HG03196 (cell line): ENCODE measurements around the gene SCARF1.

ENCODE experiments used
- ATAC-seq: cut with Tn5 transposase; IDR thresholded peaks from one replicate; pipeline ENCODE4 v1.9.1; 2021; ENCODE audit not compliant: unreplicated experiment

The SCARF1 gene

GRCh38 chr17:1601571-1601970 lies 44.0 kb downstream of the SCARF1 start:
- no peak for ATAC-seq

- no peak for ATAC-seq
Observed at GRCh38 chr17:1598399-1599095, 47.0 kb downstream of the SCARF1 start.

GRCh38 chr17:1597861-1598342 lies 47.6 kb downstream of the SCARF1 start:
- no peak for ATAC-seq

GRCh38 chr17:1593630-1593931 lies 52.0 kb downstream of the SCARF1 start:
- no peak for ATAC-seq

- peak; percentile 67 for ATAC-seq
Observed at GRCh38 chr17:1592751-1593629, 52.5 kb downstream of the SCARF1 start.

GRCh38 chr17:1591474-1592090 lies 54.0 kb downstream of the SCARF1 start:
- no peak for ATAC-seq

- no peak for ATAC-seq
Observed at GRCh38 chr17:1590747-1591473, 54.6 kb downstream of the SCARF1 start.

- ATAC-seq, result no peak
Observed at GRCh38 chr17:1590029-1590746, 55.3 kb downstream of the SCARF1 start.

- ATAC-seq, result no peak
Observed at GRCh38 chr17:1588821-1589585, 56.5 kb downstream of the SCARF1 start.

GRCh38 chr17:1584167-1584566 lies 61.4 kb downstream of the SCARF1 start:
- no peak for ATAC-seq
